Stimulated activated CD4-positive, alpha-beta T cell treated with anti-CD3 and anti-CD28 coated beads, TNF-alpha, amount 100 ng/mL, for 4 hours (primary cell): ENCODE results near the gene REC114.
"Not testable (repeated sequence)": the region's sequence is repeated elsewhere in the genome, so short reads cannot be mapped to it uniquely, and the experiment has no call there.

ENCODE experiments used
- DNase-seq, 3 experiments: peaks; one replicate each; pipeline ENCODE4 v3.0.0-alpha.2; 2020; ENCODE audit warnings: low read depth in 3 of 3

The REC114 gene

DNA sequence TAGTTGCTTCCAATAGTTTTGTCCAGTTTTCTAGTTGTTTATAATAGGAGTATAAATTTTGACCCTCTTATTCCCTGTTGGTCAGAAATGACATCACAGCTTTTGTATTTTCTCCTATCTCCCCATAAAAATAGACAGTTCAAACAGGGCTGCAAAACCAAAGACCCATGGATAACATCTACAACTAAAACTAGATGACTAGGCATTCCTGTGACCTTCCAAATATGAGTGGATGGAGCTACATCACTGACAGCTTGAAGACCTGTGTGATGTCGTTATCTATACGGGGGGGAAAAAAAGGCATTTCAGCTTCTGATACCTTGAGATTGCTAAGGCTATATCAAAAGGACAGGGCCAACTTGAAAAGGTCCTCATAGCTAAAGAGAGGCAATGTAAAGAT, 84.6 kb downstream of the REC114 start:
- no peak for DNase-seq

DNA sequence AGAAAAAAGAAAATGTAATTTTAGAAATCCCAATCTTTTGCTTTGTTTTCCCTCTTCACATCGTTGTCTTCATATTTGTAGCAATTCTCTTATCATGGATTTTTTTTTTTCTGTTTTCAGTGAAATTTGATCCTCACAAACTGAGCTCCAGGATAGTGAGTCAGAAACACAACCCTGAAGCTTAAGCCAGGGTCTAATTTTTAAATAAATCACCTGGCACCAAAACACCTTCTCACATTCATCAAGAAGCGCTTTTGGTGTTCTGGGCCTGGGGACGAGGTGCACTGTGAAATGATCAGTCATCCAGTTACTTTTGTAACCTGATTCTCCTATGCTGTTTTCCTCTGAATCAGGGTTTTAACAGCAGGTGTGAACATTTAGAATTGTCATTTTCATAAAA, 87.7 kb downstream of the REC114 start:
- DNase-seq = no peak

DNA sequence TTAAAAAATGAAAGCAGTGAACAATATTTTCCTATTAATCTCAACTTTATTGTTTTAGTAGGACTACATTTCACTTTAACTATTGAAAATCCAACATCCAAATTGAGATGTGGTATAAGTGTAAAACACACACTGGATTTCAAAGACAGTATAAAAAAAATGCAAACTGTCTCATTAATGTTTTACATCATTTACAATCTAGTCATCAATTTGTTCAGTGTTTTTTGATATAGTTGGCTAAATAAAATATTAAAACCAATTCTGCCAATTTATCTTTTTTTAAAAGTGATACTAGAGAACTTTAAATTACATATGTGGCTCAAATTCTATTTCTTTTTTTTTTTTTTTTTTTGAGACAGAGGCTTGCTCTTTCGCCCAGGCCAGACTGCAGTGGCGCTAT, 95.2 kb downstream of the REC114 start:
- no peak for DNase-seq

DNA sequence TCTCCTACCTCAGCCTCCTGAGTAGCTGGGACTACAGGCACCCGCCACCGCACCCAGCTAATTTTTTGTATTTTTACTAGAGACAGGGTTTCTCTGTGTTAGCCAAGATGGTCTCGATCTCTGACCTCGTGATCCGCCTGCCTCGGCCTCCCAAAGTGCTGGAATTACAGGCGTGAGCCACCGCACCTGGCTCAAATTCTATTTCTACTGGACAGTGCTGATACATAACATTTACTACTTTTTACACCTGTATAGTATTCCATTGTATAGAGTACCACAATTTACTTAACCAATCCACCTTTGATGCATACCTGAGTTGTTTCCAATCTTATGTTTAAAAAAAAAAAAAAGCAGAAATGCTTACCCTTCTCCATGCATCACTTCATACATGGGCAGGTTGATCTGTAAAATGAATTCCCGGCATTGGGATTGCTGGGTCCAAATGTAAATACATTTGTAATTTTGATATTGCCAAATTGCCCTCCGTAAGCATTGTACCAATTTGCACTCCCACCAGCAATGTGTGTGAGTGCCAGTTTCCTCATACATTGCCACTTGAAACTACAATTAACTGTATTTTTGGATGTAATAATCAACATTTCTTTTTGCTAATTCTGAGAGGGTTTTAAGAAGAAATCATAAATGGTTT, 95.7 kb downstream of the REC114 start:
- no peak for DNase-seq

DNA sequence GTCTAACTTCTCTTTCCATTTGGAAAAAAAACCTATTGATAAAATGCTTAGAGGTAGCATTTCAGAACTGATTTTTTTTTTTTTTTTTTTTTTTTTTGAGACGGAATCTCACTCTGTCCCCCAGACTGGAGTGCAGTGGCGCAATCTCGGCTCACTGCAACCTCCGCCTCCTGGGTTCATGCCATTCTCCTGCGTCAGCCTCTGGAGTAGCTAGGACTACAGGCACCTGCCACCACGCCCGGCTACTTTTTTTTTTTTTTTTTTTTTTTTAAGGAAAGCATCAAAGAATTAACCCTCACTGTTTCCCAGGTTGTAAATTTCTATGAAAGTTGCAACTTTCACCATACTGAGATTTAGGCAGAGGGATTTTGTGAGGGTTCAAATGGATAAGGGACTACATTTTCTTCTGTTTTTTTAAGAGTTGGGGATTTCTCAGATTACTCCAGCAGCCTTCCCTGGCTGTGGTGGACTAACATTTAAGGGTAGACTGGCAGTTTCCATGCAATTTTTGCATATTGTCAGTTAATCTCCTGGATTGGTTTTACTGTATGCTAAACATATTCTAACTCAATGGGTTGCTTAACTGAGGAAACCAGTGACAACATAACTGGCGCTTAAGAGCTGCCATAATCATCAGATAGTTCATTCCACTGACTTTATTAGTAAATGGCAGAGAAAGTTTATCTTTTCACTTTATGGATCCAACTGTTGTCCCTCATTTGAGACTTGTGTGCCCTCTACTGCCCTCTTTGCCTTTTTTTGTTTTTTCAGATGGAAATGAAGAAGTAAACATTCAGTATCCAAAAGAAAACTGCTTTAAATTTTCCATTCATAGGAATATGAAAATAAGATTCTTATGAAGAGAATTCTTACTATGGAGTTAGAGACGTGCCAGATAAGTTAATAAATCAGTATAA, 96.5 kb downstream of the REC114 start:
- no peak for DNase-seq

DNA sequence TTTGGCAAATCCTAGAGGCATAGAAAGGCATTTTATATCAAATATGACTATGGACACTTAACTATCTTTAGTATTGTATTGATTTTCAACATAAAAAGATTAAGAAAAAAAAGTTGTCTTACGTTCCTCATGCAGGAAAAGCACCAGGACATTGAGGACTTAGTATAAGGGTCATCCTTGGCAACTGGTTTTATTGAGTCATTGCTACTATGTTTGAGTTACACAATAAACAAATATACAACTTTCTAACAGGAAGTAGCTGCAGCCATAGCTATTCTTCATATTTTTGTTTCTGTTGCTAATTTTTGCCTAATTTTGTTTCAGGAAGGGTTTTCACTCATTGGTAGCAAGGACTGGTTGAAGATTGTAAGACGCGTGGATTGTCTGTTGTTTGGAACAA, 97.2 kb downstream of the REC114 start:
- DNase-seq = no peak

DNA sequence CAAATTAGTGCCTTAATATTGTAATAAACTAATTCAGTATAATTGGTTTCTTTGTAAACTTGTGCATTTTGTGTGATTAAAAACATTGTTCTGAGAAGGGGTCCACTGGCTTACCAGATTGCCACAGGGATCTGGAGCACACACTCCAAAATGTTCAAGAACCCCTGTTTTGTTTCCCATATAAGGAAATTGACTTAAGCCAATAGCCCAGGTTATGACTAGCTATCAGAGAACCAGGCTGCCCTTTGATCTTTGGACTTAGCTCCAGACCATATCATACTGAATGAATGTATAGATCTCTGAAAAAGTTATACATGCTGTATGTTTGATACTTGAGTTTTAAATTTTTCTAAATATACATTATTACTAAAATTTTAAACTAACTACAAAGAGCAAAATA, 98.5 kb downstream of the REC114 start:
- DNase-seq = no peak

DNA sequence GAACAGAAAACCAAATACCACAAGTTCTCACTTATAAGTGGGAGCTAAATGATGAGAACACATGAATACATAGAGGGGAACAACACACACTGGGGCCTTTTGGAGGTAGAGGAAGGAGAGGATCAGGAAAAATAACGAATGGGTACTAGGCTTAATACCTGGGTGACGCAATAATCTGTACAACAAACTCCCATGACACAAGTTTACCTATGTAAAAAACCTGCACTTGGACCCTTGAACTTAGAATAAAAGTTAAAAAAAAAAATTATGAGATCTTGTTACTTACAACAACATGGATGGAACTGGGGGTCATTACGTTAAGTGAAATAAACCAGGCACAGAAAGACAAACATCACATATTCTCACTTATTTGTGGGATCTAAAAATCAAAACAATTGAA, 106.0 kb downstream of the REC114 start:
- DNase-seq = not testable (repeated sequence)

DNA sequence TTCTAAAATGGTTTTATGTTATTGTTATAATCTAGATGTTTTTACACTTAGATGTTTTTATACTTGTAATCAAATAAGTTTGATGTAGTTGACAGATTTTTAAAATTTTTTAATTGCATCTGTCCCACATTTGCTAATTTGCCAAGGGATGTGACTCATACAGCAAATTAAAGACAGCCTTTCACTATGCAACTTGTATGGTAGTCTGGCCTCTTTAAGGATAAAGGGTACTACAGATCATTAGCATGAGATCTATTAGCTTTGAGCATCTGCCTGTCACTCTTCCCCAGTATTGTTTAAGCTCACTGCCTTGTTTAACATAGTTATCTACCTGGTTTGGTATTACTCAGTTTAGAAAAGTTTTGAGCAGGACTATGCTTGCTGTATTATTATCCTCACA, 107.2 kb downstream of the REC114 start:
- DNase-seq = no peak

DNA sequence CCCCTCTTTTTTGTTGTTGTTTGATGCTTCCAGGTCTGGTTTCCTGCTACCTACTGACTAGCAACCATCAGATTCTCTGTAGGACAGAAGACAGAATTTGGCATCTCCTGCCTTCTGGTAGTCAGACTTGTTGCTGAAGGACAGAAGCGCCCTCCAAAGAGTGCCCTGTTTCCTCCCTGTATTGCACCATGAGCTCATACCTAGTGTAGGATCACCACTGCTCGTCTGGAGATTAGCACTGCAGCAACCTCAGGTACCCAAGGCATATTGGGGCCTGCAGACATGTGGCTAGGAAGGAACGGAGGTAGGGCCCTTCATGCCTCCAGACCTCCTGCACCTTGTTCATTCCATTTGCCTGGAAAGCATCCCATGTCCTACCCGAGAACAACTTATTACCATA, 112.1 kb downstream of the REC114 start:
- no peak for DNase-seq

DNA sequence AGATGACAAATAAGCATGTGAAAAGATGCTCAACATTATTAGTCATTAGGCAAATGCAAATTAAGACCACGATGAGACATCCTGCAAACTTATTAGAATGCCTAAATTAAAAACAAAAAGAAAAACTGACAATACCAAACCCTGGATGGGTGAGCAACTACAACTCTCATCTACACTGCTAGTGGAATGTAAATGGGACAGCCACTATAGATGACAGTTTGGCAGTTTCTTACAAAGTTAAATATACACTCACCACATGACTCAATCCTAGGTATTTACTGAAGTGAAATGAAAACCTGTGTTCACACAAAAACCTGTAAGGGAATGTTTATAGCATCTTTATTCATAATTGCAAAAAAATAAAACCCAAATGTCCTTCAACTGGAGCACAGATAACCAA, 115.6 kb downstream of the REC114 start:
- no peak for DNase-seq

DNA sequence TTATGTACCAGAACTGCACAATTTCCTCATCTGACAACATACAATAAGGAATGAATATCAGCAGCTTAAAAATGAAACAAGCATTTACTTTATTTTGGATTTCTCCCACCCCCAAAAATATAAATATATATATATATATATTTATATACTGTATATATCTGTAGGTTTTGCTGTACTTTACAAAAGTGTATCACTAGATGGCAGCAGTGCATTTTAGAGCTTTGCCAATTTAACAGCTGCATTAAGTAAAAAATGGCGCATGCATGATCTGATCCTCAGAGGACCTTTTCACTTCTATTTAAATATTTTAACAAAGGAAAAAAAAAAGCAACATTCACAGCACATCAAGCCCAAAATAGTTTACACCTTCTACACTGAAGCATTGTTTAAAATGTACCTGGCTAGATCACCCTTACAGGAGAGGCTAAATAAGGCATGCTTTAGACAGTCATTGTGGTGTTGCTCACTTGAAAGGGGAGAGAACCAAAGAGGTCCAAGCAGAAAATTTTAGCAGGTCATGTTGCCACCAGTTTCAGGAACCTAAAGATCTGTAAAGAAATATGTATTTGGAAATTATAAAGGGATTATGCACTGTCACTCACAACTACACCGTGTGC, 117.6 kb downstream of the REC114 start:
- no peak for DNase-seq

DNA sequence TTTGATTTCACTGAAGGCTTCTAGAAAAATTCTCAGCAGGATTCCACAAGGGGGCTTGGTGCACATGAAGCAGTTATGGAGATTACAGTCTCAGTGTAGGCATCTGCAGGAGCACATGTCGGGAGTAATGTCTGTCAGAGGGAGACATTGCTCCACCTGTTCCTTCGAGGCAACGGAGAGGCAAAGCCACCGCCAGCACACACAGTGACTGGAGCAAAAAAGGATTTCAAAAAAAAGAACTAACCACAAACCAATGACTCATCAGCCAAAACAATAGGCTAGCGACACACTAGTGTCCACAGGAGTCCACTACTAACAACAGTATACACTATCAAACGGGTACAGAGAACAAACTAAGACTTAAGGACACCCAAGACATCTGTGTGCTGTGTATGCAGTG, 121.3 kb downstream of the REC114 start:
- no peak for DNase-seq

DNA sequence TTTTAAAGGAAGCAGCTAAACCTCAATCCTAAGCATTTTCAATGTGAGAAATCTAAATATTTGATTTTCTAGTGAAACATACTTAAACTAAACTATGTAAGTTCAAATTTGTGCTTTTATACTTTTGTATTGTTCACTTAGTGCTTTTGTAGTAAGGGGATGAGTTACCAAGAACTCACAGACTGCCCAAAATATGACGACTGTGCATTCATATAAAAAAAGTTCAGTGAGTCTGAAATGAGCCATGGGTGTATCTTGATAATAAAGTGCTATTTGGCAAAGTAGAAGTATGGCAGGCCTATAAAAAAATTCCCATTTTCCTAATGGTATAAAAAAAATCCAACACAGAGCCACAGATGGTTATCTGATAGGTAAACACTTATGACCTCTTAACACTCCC, 124.1 kb downstream of the REC114 start:
- DNase-seq = no peak

DNA sequence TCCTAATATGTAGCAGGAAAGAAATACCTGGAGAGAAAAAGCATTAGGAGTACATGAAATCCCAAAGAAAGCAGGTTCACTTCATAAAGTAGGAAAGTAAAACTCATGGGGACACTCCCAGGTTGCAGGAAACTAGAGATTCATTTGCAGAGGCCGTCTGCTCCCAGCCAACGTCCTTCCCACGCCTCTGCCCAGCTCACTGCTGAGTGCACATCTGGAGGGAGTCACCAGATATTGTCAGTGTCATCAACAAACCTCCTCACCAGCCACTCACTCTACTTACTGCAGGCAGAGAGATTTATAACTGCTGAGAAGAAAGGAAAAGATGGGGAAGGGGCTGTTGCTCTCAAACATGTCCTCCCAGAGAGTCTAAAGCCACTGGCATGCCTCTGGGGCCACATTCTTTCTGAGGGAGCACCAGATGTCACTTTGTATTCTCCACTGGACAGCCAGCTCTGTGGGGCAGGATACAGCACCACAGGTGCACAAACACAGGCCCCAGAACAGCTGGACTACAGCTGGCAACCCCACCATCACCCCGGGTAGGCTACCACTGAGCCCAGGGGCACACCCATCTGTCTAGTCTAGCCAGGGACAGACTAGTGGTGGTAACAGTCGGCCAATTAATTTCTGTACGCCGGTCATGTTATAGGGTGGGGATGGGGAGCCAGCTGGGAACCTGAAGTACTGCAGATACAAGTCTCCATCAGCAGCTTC, 125.8 kb downstream of the REC114 start:
- no peak for DNase-seq

DNA sequence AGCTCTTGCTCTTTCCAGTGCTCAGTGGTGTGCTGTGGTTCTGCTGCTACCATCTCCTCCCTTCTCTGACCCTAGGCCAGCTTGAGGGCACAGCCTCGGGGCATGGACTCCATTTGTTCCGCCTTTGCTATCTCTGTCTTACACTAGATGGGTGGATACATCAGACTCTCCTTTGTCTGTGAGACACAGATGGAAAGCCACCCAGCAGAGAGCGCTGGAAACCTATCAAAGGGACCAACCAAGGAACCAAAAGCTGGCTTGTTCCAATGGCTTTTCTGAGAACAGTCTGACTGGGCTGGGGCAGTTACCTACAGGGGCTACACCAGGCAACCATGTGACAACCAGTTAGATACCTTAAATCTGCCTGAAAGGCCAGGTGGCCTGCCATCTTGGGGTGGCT, 126.4 kb downstream of the REC114 start:
- DNase-seq = no peak

DNA sequence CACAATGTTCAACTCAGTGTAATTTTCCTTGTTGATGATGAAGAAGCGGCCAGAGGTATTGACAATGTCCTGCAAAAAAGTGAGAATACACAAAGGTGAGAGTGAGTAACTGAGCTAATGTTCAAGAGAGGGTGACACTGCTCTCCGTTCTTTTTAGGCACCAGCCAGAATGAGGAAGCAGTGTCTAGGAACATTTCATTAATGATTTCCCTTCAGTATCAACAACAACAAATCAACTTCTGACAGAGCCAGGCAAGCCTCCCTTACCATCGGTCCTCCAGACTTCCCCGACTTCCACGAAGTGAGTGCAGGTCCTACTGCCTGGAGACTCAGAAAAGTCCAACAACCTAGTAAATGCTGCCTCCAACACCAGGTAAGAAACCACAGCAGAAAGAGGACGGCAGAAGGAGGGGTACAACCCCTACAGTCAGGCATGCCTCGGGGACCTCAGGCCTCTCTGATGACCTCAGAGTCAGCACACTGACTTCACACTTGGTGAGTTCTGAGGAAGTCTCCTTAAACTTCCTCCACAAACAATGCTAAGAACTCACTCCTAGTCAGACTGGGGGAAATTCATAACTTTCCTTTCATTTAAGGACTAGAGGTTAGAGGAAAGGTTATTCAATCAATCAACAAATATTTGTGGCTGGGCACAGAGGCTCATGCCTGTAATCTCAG, 127.5 kb downstream of the REC114 start:
- no peak for DNase-seq

DNA sequence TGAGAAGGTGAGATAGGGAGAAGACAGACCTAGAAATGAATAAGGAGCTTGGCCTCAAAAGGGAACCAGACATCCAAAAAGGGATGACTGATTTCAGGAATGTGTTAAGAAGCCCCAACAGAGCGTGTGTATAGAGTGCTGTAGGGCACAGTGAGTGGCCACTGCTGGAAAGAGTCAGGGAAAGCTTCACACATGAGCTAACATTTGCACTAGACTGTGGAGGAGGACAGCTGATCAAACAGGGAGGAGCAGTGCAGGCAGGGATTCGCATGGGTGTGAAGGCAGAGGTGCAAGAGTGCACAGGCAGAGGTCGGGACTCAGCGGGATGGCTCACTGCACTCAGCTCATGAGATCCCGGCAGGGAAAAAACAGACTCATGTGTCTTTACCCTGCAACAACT, 128.4 kb downstream of the REC114 start:
- DNase-seq = no peak

DNA sequence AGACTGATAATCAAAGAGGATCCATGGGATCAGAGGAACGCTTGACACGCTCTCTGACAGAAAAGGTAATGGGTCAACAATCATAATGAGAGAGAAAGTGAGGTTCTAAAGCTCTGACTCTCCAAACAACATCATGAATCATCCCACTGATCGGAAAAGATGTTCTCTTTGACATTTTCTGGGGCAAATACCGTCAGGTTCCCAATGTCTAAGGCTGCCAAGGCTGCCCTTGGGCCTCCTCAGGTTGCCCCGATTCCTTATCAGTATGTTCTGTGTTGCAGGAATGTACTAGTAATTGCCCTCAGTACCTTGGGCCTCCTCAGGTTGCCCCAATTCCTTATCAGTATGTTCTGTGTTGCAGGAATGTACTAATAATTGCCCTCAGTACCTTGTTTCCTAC, 129.3 kb downstream of the REC114 start:
- DNase-seq = no peak

DNA sequence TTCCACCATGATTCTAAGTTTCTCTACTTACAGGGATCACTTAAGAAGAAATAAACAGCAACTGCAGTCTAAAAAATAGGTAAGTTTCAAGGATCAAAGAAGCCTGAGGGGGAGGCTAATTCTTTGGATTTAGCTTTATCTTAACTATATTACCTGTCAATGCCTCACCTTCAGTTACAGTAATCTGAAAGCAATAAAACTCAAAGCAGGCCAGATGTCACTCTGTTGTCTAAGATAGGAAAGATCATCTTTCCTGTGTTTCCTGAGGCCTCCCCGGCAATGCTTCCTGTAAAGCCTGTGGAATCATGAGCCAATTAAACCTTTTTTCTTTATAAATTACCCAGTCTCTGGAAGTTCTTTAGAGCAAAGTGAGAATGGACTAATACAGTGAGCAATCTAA, 130.1 kb downstream of the REC114 start:
- no peak for DNase-seq

DNA sequence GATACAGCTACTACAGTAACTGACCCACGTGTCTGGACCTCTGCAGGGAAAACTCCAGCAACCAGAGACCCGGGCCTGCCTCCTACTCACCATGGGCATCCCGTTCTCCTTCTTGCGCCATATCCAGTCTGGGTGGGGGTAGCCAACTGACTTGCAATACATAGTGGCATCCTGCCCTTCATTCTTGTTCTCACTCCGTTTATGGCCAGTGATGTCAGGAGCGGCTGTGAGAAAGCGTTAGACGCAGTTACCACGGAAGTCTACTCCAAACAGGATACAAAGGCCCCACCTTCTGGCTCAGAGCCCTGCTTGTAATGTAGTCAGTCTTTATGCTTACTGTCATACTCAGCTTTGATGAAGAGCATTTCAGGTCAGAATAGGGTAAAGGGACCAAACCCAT, 130.6 kb downstream of the REC114 start:
- no peak for DNase-seq
